Retinal pigment epithelial cell (primary cell): ENCODE results near the gene TOMM6.

ENCODE experiments used
- DNase-seq: peaks from one replicate; pipeline ENCODE4 v3.0.0-alpha.2; 2010; ENCODE audit warnings: low read depth
- H3K4me3 ChIP-seq: 2 replicates; pipeline ENCODE4 v1.5.1; 2011; ENCODE audit warnings: mild to moderate bottlenecking, low read length, control low read depth, moderate library complexity
- CTCF ChIP-seq: conservative IDR thresholded peaks from 2 replicates; pipeline ENCODE4 v1.5.1; 2011; ENCODE audit warnings: low read depth, low read length, control low read depth, inconsistent platforms

TOMM6 gene

GRCh38 chr6:41815587-41815986 is 28.1 kb downstream of the TOMM6 start:
- H3K4me3 ChIP-seq: no peak overlapping the region
- no peak for DNase-seq
- no peak for TF ChIP-seq CTCF

GRCh38 chr6:41818271-41819054 is 31.0 kb downstream of the TOMM6 start:
- H3K4me3 ChIP-seq: no peak overlapping the region
- DNase-seq: no peak
- no peak for TF ChIP-seq CTCF

GRCh38 chr6:41821266-41821665 is 33.8 kb downstream of the TOMM6 start:
- DNase-seq: no peak
- no peak for TF ChIP-seq CTCF
- H3K4me3 ChIP-seq: no peak overlapping the region

GRCh38 chr6:41822021-41822420 is 34.5 kb downstream of the TOMM6 start:
- no peak for TF ChIP-seq CTCF
- no peak overlapping the region for H3K4me3 ChIP-seq
- DNase-seq: no peak

- no peak for TF ChIP-seq CTCF
- H3K4me3 ChIP-seq: no peak overlapping the region
- DNase-seq: no peak
Measured at GRCh38 chr6:41823178-41823577, 35.7 kb downstream of the TOMM6 start.

GRCh38 chr6:41824571-41825569 is 37.4 kb downstream of the TOMM6 start:
- no peak overlapping the region for H3K4me3 ChIP-seq
- DNase-seq: no peak
- TF ChIP-seq CTCF: no peak
